Neural cell (in vitro differentiated cells): ENCODE measurements around the gene TRABD2A. TPM values are rescaled to one million over a fixed set of nuclear protein-coding genes. Genes with fewer than 3 reads are reported as not detected.

Source experiments
- H2AFZ ChIP-seq: fragments of 200-600, 300-800 bp; sonication (generic), shearing (Covaris generic); 2 replicates; pipeline ENCODE4 v1.6.0; 2014; ENCODE audit warnings: low read depth, mild to moderate bottlenecking, antibody characterized with exemption, low read length, moderate library complexity
- H3F3A ChIP-seq: fragments of 200-600 bp; shearing (Covaris generic); 2 replicates; pipeline ENCODE4 v1.6.1; 2016; ENCODE audit warnings: mild to moderate bottlenecking, moderate library complexity, mixed read lengths, antibody characterized with exemption, low read length; ENCODE audit not compliant: insufficient read depth, poor library complexity, severe bottlenecking
- H3K27ac ChIP-seq: fragments of 200-600, 300-800 bp; sonication (generic), shearing (Covaris generic); 2 replicates; pipeline ENCODE4 v1.5.1; 2014; ENCODE audit warnings: mild to moderate bottlenecking, low read length, moderate library complexity
- H3K27me3 ChIP-seq: fragments of 300-800, 200-600 bp; sonication (generic), shearing (Covaris generic); 2 replicates; pipeline ENCODE4 v1.6.0; 2014; ENCODE audit warnings: mild to moderate bottlenecking, low read depth, low read length, moderate library complexity; ENCODE audit not compliant: insufficient read depth
- H3K36me3 ChIP-seq: fragments of 300-800, 200-600 bp; sonication (generic), shearing (Covaris generic); 2 replicates; pipeline ENCODE4 v1.5.1; 2014; ENCODE audit warnings: mild to moderate bottlenecking, antibody characterized with exemption, low read length, moderate library complexity; ENCODE audit not compliant: insufficient read depth
- H3K4me2 ChIP-seq: fragments of 300-800, 200-600 bp; sonication (generic), shearing (Covaris generic); 2 replicates; pipeline ENCODE4 v1.6.0; 2014; ENCODE audit warnings: mild to moderate bottlenecking, low read length
- H3K4me3 ChIP-seq: fragments of 300-800, 200-600 bp; sonication (generic), shearing (Covaris generic); 2 replicates; pipeline ENCODE4 v1.5.1; 2014; ENCODE audit warnings: mild to moderate bottlenecking, low read length, moderate library complexity
- H3K79me2 ChIP-seq: fragments of 200-600 bp; shearing (Covaris generic); replicated peaks from 2 replicates; pipeline ENCODE4 v1.6.0; 2014; ENCODE audit warnings: mild to moderate bottlenecking, low read length, moderate library complexity; ENCODE audit not compliant: insufficient read depth
- H3K9ac ChIP-seq: fragments of 300-800, 200-600 bp; sonication (generic), shearing (Covaris generic); 2 replicates; pipeline ENCODE4 v1.6.1; 2016; ENCODE audit warnings: mild to moderate bottlenecking, low read length, mixed read lengths
- H3K9me2 ChIP-seq: fragments of 200-600 bp; shearing (Covaris generic); 2 replicates; pipeline ENCODE4 v1.6.1; 2016; ENCODE audit warnings: mild to moderate bottlenecking, low read length, mixed read lengths; ENCODE audit not compliant: insufficient read depth
- H3K9me3 ChIP-seq: fragments of 200-600, 300-800 bp; sonication (generic), shearing (Covaris generic); 2 replicates; pipeline ENCODE4 v1.6.1; 2016; ENCODE audit warnings: mild to moderate bottlenecking, mixed run types, low read length, moderate library complexity, mixed read lengths
- H4K20me1 ChIP-seq: fragments of 200-600 bp; shearing (Covaris generic); 2 replicates; pipeline ENCODE4 v1.6.1; 2016; ENCODE audit warnings: mild to moderate bottlenecking, mixed run types; ENCODE audit not compliant: insufficient read depth
- EP300 ChIP-seq: fragments of 450-650 bp; conservative IDR thresholded peaks from 2 replicates; pipeline ENCODE4 v1.6.1; 2014; ENCODE audit warnings: antibody characterized with exemption, mild to moderate bottlenecking, moderate library complexity; ENCODE audit not compliant: poor library complexity, severe bottlenecking
- EZH2 ChIP-seq: fragments of 200-600, 300-800 bp; shearing (Covaris generic), sonication (generic); IDR thresholded peaks from 2 replicates; pipeline ENCODE4 v1.6.1; 2014; ENCODE audit warnings: antibody characterized with exemption, low read length, borderline replicate concordance, mild to moderate bottlenecking; ENCODE audit not compliant: insufficient read depth, poor library complexity, severe bottlenecking
- MXI1 ChIP-seq: fragments of 450-650 bp; conservative IDR thresholded peaks from 2 replicates; pipeline ENCODE4 v1.6.1; 2014; ENCODE audit warnings: antibody characterized with exemption, mild to moderate bottlenecking; ENCODE audit not compliant: poor library complexity, severe bottlenecking
- POLR2AphosphoS5 ChIP-seq: IDR thresholded peaks from 2 replicates; pipeline ENCODE4 v1.6.1; 2012
- RAD21 ChIP-seq: fragments of 450-650 bp; conservative IDR thresholded peaks from 2 replicates; pipeline ENCODE4 v1.6.1; 2014; ENCODE audit warnings: antibody characterized with exemption, mild to moderate bottlenecking, moderate library complexity
- SMC3 ChIP-seq: fragments of 450-650 bp; conservative IDR thresholded peaks from 2 replicates; pipeline ENCODE4 v1.6.1; 2014; ENCODE audit warnings: antibody characterized with exemption, mild to moderate bottlenecking, moderate library complexity; ENCODE audit not compliant: poor library complexity
- TAF1 ChIP-seq: IDR thresholded peaks from 2 replicates; pipeline ENCODE4 v1.6.1; 2012; ENCODE audit warnings: low read depth
- polyA plus RNA-seq: library from polyadenylated mRNA; depleted of rRNA; stranded (reverse); fragments of >200 nt; gene quantifications from 2 replicates; pipeline ENCODE4 v1.2.3, GENCODE V29; 2014
- TF ChIP-seq, protein P1 (sequence below): fragments of 450-650 bp; IDR thresholded peaks from 2 replicates; pipeline ENCODE4 v1.5.1; 2014; ENCODE audit warnings: antibody characterized with exemption, mild to moderate bottlenecking, moderate library complexity; ENCODE audit not compliant: poor library complexity, severe bottlenecking
- TF ChIP-seq, protein P2 (sequence below): IDR thresholded peaks from 2 replicates; pipeline ENCODE4 v1.6.1; 2012; ENCODE audit warnings: borderline replicate concordance

Gene TRABD2A
- polyA plus RNA-seq, 1 donor from 2014 or later: 0.17 TPM

DNA sequence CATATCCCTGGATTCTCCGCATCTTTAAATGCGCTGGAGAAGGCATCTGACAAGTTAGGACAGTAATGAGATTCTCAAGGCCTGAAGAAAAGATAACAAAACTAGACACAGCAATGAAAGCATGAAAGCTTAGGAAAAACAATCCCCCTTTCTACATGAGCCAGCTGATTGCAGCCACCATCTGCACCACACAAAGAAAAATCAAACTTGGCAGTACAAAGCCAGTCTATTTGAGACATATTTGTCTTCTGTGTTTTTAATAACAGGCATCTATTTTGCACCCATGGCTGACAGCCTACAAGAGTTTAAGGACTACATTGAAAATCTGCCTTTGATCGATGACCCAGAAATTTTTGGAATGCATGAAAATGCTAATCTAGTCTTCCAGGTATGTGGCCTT, 83.6 kb downstream of the TRABD2A start:
- Histone ChIP-seq H3K27ac (no peak overlapping the region), H3K9me3 (no peaks in the 10 kb centered on the region), H3K4me2 (no peak overlapping the region), H3K4me3 (no peak overlapping the region), H4K20me1 (no peaks in the 10 kb centered on the region), H3F3A (no peaks in the 10 kb centered on the region), H3K27me3 (no peaks in the 10 kb centered on the region), H3K36me3 (no peaks in the 10 kb centered on the region), H2AFZ (no peak overlapping the region), H3K9me2 (no peaks in the 10 kb centered on the region), H3K79me2 (no peaks in the 10 kb centered on the region), H3K9ac (no peak overlapping the region)
- TF ChIP-seq EP300 (no peak), TAF1 (no peak), MXI1 (no peak)

DNA sequence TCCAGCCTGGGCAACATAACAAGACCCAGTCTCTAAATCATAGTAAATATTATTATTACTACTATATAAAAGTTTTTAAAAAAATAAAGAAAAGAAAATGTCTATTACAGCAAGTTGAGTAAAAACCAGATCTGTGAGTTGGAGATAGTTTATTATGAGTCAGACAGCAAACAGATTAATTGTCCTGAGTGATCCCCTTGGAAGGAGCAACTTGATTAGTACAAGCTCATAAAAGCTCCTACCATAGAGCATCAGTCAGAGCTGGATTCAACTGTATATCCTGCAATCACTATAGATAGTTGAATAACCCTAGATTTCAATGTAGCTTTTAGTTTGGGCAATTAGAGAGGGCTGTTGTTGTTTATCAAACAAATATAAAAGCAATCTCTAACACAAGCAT, 84.1 kb downstream of the TRABD2A start:
- no peaks in the 10 kb centered on the region for H3K9me3 ChIP-seq
- no peaks in the 10 kb centered on the region for H3K27me3 ChIP-seq
- H3K9me2 ChIP-seq: no peaks in the 10 kb centered on the region
- no peaks in the 10 kb centered on the region for H3F3A ChIP-seq
- H3K27ac ChIP-seq: no peak overlapping the region
- H3K36me3 ChIP-seq: no peaks in the 10 kb centered on the region
- H3K79me2 ChIP-seq: no peaks in the 10 kb centered on the region
- no peaks in the 10 kb centered on the region for H4K20me1 ChIP-seq
- H3K4me2 ChIP-seq: no peak overlapping the region
- TF ChIP-seq POLR2AphosphoS5 (no peak), SMC3 (no peak), EP300 (no peak), RAD21 (no peak), EZH2 (no peak), MXI1 (no peak), TAF1 (no peak)
- TF ChIP-seq, protein P1, sequence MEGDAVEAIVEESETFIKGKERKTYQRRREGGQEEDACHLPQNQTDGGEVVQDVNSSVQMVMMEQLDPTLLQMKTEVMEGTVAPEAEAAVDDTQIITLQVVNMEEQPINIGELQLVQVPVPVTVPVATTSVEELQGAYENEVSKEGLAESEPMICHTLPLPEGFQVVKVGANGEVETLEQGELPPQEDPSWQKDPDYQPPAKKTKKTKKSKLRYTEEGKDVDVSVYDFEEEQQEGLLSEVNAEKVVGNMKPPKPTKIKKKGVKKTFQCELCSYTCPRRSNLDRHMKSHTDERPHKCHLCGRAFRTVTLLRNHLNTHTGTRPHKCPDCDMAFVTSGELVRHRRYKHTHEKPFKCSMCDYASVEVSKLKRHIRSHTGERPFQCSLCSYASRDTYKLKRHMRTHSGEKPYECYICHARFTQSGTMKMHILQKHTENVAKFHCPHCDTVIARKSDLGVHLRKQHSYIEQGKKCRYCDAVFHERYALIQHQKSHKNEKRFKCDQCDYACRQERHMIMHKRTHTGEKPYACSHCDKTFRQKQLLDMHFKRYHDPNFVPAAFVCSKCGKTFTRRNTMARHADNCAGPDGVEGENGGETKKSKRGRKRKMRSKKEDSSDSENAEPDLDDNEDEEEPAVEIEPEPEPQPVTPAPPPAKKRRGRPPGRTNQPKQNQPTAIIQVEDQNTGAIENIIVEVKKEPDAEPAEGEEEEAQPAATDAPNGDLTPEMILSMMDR: no peak
- TF ChIP-seq, protein P2, sequence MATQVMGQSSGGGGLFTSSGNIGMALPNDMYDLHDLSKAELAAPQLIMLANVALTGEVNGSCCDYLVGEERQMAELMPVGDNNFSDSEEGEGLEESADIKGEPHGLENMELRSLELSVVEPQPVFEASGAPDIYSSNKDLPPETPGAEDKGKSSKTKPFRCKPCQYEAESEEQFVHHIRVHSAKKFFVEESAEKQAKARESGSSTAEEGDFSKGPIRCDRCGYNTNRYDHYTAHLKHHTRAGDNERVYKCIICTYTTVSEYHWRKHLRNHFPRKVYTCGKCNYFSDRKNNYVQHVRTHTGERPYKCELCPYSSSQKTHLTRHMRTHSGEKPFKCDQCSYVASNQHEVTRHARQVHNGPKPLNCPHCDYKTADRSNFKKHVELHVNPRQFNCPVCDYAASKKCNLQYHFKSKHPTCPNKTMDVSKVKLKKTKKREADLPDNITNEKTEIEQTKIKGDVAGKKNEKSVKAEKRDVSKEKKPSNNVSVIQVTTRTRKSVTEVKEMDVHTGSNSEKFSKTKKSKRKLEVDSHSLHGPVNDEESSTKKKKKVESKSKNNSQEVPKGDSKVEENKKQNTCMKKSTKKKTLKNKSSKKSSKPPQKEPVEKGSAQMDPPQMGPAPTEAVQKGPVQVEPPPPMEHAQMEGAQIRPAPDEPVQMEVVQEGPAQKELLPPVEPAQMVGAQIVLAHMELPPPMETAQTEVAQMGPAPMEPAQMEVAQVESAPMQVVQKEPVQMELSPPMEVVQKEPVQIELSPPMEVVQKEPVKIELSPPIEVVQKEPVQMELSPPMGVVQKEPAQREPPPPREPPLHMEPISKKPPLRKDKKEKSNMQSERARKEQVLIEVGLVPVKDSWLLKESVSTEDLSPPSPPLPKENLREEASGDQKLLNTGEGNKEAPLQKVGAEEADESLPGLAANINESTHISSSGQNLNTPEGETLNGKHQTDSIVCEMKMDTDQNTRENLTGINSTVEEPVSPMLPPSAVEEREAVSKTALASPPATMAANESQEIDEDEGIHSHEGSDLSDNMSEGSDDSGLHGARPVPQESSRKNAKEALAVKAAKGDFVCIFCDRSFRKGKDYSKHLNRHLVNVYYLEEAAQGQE: no peak
- H3K9ac ChIP-seq: no peak overlapping the region
- no peak overlapping the region for H3K4me3 ChIP-seq
- H2AFZ ChIP-seq: no peak overlapping the region

DNA sequence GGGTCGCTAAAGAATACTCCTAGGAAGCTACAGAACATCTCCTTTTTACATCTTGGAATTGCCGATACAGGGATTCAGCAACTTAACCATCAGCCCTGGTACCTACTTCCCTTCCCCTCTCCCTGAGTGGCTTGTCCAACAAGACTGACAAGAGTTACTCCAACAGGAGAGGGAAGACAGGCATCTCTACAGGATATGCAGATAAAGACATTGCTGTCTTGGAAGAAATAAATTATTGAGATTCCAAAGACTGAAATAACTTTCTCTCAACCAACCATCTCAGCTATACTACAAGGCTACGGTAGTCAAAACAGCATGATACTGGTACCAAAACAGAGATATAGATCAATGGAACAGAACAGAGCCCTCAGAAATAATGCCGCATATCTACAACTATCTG, 87.2 kb downstream of the TRABD2A start:
- no peak overlapping the region for H3K27ac ChIP-seq
- TF ChIP-seq MXI1 (no peak), SMC3 (no peak), RAD21 (no peak), POLR2AphosphoS5 (no peak), TAF1 (no peak), EZH2 (no peak), EP300 (no peak)
- TF ChIP-seq, protein P2: no peak
- TF ChIP-seq, protein P1: no peak
- no peak overlapping the region for H2AFZ ChIP-seq
- no peaks in the 10 kb centered on the region for H3K9me3 ChIP-seq
- no peak overlapping the region for H3K9ac ChIP-seq
- H3K79me2 ChIP-seq: no peaks in the 10 kb centered on the region
- H4K20me1 ChIP-seq: no peaks in the 10 kb centered on the region
- no peak overlapping the region for H3K4me2 ChIP-seq
- H3K27me3 ChIP-seq: no peaks in the 10 kb centered on the region
- H3K36me3 ChIP-seq: no peaks in the 10 kb centered on the region
- no peaks in the 10 kb centered on the region for H3K9me2 ChIP-seq
- H3F3A ChIP-seq: no peaks in the 10 kb centered on the region
- no peak overlapping the region for H3K4me3 ChIP-seq
